Activated T-cell treated with anti-CD3 and anti-CD28 coated beads for 4 hours (primary cell): ENCODE data around the gene IL22.
"Not testable (repeated sequence)": the region's sequence is repeated elsewhere in the genome, so short reads cannot be mapped to it uniquely, and the experiment has no call there.

Experiments used
- DNase-seq: peaks from one replicate; pipeline ENCODE4 v3.0.0-alpha.2; 2020

IL22 gene

DNA sequence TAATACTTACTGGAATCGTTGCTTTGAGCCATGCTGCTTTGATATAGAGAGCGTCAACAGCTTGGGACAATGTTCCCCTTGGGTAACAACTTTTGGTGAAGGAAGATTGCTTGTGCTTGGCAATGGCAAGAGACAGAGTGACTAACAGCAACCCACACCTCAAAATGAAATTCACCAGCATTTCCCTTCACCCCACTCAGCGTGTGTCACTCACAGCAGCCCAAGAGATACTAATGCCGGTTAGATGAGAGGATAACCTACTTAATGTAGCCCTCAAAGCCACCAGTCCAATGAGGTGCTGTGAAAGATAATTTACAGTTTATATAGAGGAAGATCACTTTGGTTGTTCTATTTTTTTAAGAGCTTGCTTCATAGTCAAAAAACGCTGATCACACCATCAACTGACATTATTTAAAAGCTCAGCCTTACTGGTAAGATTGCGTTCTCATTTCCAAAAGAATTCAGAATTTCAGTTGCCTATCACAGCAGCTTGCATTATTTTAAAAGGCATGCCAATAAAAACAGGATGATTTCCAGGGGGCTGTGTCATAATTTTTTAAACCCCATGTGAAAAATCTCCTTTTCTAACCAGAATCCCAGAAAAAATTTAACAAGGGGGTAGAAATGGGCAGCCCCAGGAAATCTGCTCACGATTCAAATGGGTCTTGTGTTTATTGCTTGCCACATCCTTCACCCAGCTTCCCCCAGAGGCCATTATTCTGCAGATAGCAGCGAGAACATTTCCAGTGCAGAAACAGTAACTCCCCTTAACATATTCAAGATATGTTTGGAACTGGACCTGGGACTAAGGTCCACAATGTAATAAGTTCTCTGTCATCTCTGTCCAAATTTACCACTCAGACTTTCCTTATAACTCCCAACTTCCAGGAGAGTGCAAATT lies 27.6 kb downstream of the IL22 start, which contains the start of gene IL26:
IL26 (minus strand) TSS at position 235 of the 901 bp plus-strand sequence; CDS start at position 181, 54 bp downstream.
- no peak for DNase-seq

DNA sequence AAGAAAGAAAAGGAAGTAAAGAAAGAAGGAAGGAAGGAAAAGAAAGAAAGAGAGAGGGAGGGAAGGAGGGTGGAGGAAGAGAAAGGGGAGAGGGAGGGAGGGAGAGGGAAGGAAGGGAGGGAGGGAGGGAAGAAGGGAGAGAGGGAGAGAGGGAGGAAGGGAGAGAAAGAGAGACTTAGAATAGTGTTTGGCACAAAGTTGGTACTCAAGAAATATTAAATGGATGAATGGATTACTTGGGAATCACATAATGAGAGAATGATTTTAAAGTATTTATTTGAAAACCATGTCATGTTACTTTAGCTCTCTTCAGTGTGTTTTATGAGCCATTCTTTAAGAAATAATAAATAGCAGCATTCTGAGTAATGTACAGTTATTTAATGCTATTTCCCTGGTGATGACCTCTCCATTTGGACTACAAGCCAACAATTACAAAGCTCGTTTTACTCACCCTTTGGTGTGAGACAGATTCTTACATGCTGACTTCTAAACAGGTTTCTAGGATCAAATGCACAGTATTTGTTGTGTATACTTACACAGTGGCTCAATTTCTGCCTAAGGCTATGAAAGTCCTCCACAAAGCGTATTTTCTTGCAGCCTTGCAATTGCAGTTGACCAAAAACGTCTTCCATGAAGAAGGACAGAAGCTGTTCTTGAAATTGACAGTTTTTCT lies 28.7 kb downstream of the IL22 start:
- no peak for DNase-seq

DNA sequence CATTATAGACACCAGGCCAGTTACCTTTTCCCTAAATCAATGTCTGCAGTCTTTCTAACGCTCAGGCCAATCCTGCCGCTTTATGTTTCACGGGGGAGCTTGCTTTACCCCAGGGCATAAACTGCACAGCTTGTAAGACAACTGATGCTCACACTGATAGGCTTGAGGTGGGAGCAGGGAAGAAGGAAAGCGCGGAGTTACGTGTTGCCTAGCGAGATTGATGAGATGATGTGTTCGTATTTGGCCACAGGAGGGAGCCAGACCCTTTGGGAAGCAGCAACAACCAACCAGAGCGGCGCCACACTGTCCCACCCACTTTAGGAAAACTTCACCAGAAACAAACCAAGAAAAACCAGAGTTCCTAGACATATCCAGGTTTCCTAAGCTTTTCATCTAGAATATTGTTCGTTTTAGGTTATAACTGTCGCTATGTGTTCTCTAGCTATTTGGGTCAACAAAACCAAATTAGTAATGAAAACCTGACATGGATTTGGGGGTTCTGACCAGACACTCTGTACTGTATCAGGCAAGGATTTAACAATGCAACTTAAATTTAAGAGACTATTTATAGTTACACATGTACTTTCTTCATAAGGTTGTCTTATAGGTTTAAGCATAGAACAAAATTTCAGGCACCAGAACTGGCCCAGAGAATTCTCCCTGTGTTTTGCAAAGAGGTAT lies 30.2 kb downstream of the IL22 start:
- peak; percentile 61 for DNase-seq

DNA sequence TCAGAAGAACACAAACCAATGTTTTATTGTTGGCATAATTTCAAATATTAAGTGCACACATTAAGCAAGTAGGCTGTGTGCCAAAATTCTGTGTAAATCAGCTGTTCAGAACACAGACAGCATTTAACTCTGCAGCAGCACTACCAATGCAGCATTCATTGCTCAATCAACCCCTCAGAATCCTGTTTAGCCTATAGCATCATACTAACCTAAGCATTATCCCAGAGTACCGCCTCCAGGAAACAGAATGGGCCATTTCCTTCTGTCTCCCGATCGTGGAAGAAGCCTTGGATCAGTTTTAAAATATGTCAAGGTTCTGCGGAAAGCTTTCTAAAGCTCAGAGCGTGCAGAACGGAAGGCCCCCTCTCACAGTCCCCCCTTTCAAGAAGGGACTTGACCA lies 31.1 kb downstream of the IL22 start:
- DNase-seq, result no peak

DNA sequence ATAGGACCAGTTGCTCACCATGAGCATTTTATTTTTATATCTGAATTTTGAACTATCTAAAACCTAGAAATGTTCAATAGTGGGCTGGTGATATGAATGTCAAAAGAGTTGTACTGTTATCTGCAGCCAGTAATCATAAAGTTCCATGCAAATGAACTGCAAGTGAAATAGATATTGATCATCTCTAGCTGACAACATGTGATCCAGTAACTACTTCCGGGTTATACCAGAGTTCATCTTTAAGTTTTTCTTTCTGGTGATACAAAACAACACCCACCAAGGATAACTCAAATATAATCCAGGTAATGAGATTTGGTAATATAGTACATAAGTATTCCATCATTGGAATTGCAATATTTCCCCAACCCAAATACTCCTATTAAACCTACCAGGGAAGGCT lies 31.9 kb downstream of the IL22 start:
- no peak for DNase-seq

DNA sequence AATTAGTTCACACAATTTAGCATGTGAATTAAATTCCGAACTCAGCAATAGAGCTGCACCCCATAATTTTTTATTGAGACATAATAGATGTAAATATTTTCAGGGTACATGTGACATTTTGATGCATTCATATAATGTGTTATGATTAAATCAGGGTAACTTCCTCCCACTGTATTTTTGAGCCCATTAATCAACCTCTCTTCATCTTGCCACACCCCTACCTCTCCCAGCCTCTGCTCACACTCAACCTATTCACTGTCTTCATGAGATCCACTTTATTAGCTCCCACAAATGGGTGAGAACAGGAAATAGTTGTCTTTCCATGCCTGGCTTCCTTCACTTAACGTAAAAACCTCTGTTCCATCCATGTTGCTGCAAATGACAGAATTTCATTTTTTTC lies 42.5 kb downstream of the IL22 start:
- DNase-seq, result no peak

DNA sequence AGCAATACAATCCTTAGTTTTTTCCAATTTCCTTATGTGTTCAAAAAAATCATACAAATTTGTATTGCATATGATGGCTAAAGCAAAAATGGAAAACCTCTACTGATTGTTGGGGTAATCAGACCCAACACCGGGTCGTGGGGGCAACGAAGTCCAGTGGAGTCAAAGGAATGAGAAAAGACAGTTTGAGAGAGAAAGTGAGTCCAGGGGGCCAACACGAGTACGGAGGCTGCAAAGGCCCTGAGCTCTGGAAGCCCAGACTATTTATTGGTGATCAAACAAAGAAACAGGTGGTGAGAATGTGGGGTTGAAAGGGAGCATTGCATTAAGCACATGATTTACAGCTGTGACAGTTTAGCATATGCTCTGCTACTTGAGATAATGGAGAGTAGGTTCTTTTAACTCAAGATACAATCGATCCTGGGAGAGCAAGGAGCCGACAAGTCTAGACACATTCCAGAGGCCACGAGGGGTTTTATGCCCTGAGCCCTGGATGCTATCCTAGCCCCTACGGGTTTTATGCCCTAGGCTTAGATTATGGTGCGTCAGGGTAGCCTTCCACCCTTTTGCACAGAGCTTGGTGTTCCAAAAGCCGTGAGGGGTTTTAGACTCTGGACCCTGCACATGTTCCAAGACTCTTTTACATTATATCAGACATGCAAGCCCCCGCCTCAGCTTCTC lies 44.2 kb downstream of the IL22 start:
- DNase-seq, result not testable (repeated sequence)

DNA sequence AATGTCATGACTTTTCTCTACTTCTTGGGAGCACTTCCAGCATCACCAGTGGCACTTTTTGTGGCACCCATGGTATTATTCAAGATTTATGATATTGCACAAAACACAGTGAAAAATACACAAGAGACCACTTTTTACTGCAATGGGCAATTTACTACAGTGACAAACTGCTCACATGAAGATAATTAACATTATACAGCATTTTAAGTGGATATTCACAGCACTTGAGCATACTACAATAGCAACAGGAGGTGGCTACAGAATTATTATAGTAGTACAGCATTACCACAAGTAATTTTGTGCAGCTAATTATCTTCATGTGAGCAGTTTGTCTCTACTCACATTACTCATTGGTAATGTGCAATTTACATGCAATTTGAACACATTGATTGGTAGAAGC lies 46.1 kb downstream of the IL22 start:
- no peak for DNase-seq

DNA sequence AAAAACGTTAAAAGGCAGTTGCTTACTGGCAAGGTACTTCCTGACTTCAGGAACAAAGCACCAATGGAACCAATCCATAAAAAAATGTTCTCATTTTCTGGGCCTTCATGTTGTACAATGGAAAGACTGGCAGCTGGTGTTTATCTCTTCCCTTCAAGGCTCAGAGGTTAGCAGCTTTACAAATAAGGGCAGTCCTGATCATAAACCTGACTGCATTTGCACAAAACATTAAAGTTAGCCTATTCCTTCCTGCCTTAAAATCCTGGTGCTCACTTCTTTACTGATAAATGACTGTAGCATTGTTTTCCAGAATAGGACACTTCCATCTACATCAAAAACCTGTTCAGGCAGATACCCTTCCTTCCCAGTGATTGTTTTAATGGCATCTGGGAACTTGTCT lies 47.0 kb downstream of the IL22 start:
- DNase-seq, result no peak

DNA sequence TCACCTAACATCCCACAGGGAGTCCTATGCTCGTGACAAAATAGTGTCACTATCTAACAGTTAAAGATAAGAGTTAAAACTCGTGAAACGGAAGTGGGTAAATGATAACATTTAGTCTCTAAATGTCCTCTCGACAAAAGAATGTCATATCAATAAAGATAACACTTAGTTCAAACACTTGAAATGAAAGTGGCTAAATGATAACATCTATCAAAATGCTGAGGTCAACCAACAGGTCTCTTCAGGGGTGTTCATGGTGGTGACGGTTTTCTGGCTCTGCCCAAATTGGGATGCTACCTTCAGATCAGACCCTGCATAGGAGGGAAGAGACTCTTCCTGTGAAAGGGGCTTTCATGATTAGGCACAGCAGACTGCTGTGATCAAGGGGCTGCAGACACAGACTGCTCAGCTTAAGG lies 49.9 kb downstream of the IL22 start:
- no peak for DNase-seq

DNA sequence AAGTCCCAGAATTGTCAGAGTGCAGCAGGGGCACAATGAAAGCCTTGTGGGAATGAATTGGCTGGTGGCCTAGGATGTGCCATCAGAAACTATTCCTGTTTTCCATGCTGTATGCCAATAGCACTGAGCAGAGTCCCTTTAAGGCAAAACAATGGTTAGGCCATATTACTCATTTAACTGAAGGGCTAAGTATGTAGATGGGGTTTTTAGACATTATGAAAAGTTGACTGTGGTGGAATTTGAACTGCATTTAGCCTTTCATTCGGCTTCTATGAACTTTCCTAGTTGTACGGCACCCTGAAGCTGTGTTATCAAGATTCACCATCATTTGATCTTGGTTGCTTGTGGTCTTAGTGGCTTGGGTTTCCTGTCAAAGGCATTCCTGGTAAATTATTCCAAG lies 52.5 kb downstream of the IL22 start:
- DNase-seq, result no peak

DNA sequence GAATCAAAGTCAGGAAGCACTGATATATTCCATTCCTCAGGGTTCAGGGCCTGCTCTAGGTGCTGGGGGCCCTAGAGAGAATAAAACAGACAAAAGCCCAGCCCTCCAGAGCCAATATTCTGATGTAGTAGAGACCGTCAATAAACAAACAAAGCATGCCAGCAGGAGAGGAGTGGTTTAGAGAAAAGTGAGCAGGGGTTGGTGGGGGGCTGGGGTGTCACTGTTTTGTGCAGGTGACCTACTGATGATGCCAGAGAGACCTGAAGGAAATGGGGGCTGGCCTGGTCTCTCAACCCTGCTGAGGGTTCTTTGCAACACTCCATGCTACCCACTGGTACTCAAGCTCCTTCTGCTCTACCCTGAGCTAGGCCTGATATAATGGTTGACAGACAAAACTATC lies 54.3 kb downstream of the IL22 start:
- no peak for DNase-seq

DNA sequence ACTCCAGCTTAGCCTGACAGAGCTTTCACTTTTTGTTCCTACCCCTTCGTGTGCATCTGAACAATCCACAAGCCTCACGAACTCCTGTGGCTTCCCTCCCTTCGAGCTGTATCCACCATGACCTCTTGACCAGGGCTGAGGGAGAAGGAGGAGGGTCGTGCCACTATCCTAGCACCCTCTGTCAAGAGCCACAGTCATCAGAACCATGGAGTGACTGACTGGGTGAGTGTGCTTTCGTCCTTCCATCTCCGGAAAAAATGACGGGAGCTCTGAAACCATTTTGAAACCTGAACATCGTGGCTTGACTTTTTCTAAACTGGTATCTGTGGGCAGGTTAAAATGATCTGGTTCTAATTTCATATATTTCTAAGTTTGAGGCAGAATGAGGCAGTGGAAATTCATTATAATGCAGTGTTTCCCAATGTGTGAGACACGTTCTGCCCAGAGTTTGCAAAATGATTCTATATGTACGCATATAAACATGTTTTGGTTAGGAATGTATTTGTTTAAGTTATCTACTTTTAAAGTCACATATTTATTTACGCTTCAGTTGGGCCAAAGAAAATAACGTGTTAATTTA lies 54.8 kb downstream of the IL22 start:
- no peak for DNase-seq
